Measurements from ENCODE around the gene BMP6. TPM values are rescaled to one million over a fixed set of nuclear protein-coding genes. Genes with fewer than 3 reads are reported as not detected.
A peak's percentile ranks its signal among the peaks of the same experiment; 100 is the strongest.

Gene BMP6
- total RNA-seq, 1 donor from 2014 or later, result 0.41 TPM

DNA sequence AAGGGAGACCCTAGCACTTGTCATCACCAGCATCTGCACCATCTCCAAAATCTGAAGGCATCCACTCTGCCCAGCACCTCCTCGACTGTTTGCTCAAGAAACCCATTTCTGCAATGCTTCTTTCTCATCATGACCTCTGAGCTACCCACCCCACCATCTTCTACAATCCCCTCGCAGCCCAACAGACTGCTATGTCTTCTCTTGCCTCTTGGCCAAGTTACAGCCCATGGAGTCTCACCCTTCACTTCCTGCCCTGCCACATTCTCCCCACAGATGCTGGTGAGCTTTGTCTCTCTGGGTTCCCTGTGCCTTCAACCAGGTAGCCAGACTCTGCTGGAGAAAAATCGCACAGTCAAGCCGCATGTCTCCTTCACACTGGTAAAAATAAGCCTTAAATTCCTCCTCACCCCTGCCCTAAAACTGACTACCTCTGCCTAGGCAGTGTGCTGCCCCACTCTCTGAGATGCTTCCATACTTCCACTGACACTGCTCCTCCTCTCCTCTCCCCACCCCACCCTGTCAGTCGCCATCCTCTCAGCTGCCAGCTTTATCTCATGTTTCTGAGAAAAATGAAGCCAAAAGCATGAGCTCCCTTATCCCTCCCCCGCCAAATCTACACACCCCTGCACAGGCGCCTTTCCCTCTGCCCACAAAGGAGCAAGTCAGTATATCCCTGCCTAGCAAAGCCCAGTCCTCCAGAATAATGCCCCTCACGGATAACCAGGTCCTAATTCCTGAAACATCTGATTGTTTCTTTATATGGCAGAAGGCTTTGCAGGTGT lies 187.0 kb downstream of the BMP6 start:
- no peak overlapping the region for H3K9ac ChIP-seq
- H3K4me1 ChIP-seq, result peaks cover 32% of the 10 kb centered on the region
- H3K4me3 Mint-ChIP-seq, result no peak overlapping the region
- no peak overlapping the region for H3K4me3 ChIP-seq
- H3F3A ChIP-seq (ENCODE audit: low read depth), result peaks cover 26% of the 10 kb centered on the region
- peaks cover 35% of the 10 kb centered on the region for H3K27me3 ChIP-seq
- no peaks in the 10 kb centered on the region for H3K36me3 Mint-ChIP-seq
- peaks cover 11% of the 10 kb centered on the region for H4K20me1 ChIP-seq (ENCODE audit: low read depth)
- H3K27me3 Mint-ChIP-seq (ENCODE audit: insufficient read depth, low read depth), result peaks cover 3% of the 10 kb centered on the region
- no peak overlapping the region for H3K27ac ChIP-seq
- TF ChIP-seq EZH2 (IDR thresholded peaks at IDR 0.05) (no peak), EZH2phosphoT487 (IDR thresholded peaks at IDR 0.05) (no peak)
- TF ChIP-seq, protein P1, sequence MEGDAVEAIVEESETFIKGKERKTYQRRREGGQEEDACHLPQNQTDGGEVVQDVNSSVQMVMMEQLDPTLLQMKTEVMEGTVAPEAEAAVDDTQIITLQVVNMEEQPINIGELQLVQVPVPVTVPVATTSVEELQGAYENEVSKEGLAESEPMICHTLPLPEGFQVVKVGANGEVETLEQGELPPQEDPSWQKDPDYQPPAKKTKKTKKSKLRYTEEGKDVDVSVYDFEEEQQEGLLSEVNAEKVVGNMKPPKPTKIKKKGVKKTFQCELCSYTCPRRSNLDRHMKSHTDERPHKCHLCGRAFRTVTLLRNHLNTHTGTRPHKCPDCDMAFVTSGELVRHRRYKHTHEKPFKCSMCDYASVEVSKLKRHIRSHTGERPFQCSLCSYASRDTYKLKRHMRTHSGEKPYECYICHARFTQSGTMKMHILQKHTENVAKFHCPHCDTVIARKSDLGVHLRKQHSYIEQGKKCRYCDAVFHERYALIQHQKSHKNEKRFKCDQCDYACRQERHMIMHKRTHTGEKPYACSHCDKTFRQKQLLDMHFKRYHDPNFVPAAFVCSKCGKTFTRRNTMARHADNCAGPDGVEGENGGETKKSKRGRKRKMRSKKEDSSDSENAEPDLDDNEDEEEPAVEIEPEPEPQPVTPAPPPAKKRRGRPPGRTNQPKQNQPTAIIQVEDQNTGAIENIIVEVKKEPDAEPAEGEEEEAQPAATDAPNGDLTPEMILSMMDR (IDR thresholded peaks at IDR 0.05), result no peak
- peaks cover 11% of the 10 kb centered on the region for H3K4me1 Mint-ChIP-seq
- no peaks in the 10 kb centered on the region for H3K9me3 Mint-ChIP-seq
- peaks cover 22% of the 10 kb centered on the region for H3K79me2 ChIP-seq (ENCODE audit: low read depth)
- H2AFZ ChIP-seq (replicated peaks), result no peak overlapping the region
- no peaks in the 10 kb centered on the region for H3K9me3 ChIP-seq (ENCODE audit: low read depth)
- H3K36me3 ChIP-seq, result no peaks in the 10 kb centered on the region
- DNase-seq (ENCODE audit: low spot score), result peak; percentile 39
- no peak overlapping the region for H3K27ac Mint-ChIP-seq
- H3K4me2 ChIP-seq, result peak overlapping the region; percentile 57

DNA sequence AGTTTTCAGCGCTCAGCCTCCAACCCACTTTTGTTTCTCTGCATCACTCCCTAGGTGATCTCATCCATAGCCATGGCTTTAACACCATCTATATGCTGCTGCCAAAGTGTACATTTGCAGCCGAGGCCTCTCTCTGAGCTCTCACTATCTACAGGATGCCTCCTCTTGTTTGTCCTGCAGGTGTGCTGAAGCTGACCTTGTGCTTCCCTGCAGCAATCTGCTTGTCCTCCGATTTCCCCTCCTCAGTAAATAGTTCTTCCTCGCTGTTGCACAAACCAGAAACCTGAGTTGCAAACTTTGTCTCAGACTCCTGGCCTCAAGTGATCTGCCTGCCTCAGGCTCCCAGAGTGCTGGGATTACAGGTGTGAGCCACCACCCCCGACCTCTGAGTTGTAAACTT lies 188.4 kb downstream of the BMP6 start:
- H3K4me2 ChIP-seq, result no peak overlapping the region
- H3K27me3 ChIP-seq, result peaks cover 35% of the 10 kb centered on the region
- H3K36me3 Mint-ChIP-seq, result no peaks in the 10 kb centered on the region
- no peak overlapping the region for H3K4me3 ChIP-seq
- peaks cover 6% of the 10 kb centered on the region for H3K4me1 Mint-ChIP-seq
- no peak overlapping the region for H3K27ac ChIP-seq
- H3F3A ChIP-seq (ENCODE audit: low read depth), result peaks cover 26% of the 10 kb centered on the region
- no peak for DNase-seq (ENCODE audit: low spot score)
- no peak overlapping the region for H3K27ac Mint-ChIP-seq
- H3K4me1 ChIP-seq, result peaks cover 26% of the 10 kb centered on the region
- H3K9ac ChIP-seq, result no peak overlapping the region
- no peaks in the 10 kb centered on the region for H3K36me3 ChIP-seq
- no peak overlapping the region for H3K4me3 Mint-ChIP-seq
- no peak for TF ChIP-seq EZH2phosphoT487 (IDR thresholded peaks at IDR 0.05)
- TF ChIP-seq, protein P1 (IDR thresholded peaks at IDR 0.05), result no peak
- TF ChIP-seq EZH2 (IDR thresholded peaks at IDR 0.05), result no peak
- H3K9me3 Mint-ChIP-seq, result no peaks in the 10 kb centered on the region
- no peak overlapping the region for H2AFZ ChIP-seq (replicated peaks)
- peaks cover 9% of the 10 kb centered on the region for H3K79me2 ChIP-seq (ENCODE audit: low read depth)
- peaks cover 3% of the 10 kb centered on the region for H3K27me3 Mint-ChIP-seq (ENCODE audit: insufficient read depth, low read depth)
- peaks cover 2% of the 10 kb centered on the region for H4K20me1 ChIP-seq (ENCODE audit: low read depth)
- H3K9me3 ChIP-seq (ENCODE audit: low read depth), result no peaks in the 10 kb centered on the region

DNA sequence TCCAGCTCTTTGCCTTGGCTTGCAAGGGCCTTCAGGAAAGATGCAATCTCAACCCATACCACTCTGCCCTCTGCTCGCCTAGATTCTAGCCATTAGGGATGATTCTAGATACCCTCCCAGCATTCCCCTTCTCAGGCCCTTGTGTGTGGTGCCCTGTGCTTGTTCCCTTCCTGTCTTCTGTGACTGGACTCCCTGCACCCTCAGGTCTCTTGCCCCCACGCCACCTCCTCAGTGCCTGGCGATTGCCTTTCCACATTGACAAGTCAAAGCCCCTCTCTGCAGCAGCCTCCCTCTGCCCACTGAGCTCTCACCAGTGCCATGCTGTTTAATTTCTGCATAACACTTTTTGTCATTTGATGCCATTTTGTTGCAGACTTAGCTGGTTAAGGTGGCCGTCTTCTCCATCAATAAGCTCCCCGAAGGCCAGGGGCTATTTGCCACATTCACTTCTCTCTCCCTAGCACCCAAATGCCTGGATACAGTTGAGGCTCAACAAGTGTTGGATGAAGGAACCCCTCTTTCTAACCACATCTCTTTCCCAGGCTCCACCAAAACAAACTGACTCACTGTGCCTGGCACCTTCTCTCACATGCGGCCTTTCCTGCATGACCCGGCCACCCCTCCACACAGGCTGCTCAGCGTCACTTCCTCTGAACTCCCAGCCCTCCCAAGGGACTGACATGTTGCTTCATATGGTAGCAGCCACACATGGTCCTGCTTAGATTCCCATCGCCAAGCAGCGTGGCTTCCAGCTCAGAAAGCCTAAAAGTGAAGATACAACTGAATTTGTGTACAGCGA lies 189.3 kb downstream of the BMP6 start:
- H3K36me3 ChIP-seq, result no peaks in the 10 kb centered on the region
- H3K27me3 ChIP-seq, result peaks cover 35% of the 10 kb centered on the region
- no peak overlapping the region for H3K27ac ChIP-seq
- peaks cover 3% of the 10 kb centered on the region for H3K27me3 Mint-ChIP-seq (ENCODE audit: insufficient read depth, low read depth)
- no peak overlapping the region for H3K27ac Mint-ChIP-seq
- no peak overlapping the region for H3K4me3 Mint-ChIP-seq
- DNase-seq (ENCODE audit: low spot score), result no peak
- H3K9ac ChIP-seq, result no peak overlapping the region
- no peak overlapping the region for H2AFZ ChIP-seq (replicated peaks)
- H3K4me1 ChIP-seq, result peaks cover 24% of the 10 kb centered on the region
- H4K20me1 ChIP-seq (ENCODE audit: low read depth), result no peaks in the 10 kb centered on the region
- no peaks in the 10 kb centered on the region for H3K79me2 ChIP-seq (ENCODE audit: low read depth)
- H3K36me3 Mint-ChIP-seq, result no peaks in the 10 kb centered on the region
- H3F3A ChIP-seq (ENCODE audit: low read depth), result peaks cover 26% of the 10 kb centered on the region
- no peak overlapping the region for H3K4me3 ChIP-seq
- no peaks in the 10 kb centered on the region for H3K9me3 ChIP-seq (ENCODE audit: low read depth)
- H3K9me3 Mint-ChIP-seq, result no peaks in the 10 kb centered on the region
- H3K4me2 ChIP-seq, result no peak overlapping the region
- peaks cover 3% of the 10 kb centered on the region for H3K4me1 Mint-ChIP-seq
- TF ChIP-seq, protein P1 (IDR thresholded peaks at IDR 0.05), result no peak
- TF ChIP-seq EZH2 (IDR thresholded peaks at IDR 0.05), result no peak
- TF ChIP-seq EZH2phosphoT487 (IDR thresholded peaks at IDR 0.05), result no peak
